Tibial nerve (tissue), 4 donors: ENCODE data around the gene LSM2.

ENCODE experiments used
- CTCF ChIP-seq, 5 experiments: fragments of 200-600 bp in 3 of 5; fragments of 450-650 bp in 2 of 5; sonication (generic) in 3 of 5; IDR thresholded peaks; one replicate each; pipeline ENCODE4 v1.5.1; 2016 to 2019; ENCODE audit warnings: antibody characterized with exemption in 5 of 5, mild to moderate bottlenecking in 3 of 5, moderate library complexity in 2 of 5
- EP300 ChIP-seq, 2 donors: sonication (generic); formaldehyde crosslinking; IDR thresholded peaks; one replicate each; pipeline ENCODE4 v1.6.1; 2017; ENCODE audit warnings: antibody characterized with exemption in 2 of 2, mild to moderate bottlenecking in 1 of 2
- POLR2A ChIP-seq, 2 donors: fragments of 450-650 bp; IDR thresholded peaks; one replicate each; pipeline ENCODE4 v1.6.1; 2017; ENCODE audit warnings: antibody characterized with exemption in 2 of 2, mild to moderate bottlenecking in 2 of 2, moderate library complexity in 2 of 2

- no peak for TF ChIP-seq CTCF (IDR thresholded peaks at IDR 0.05)
- TF ChIP-seq POLR2A (IDR thresholded peaks at IDR 0.05) = no peak
- no peak for TF ChIP-seq EP300 (IDR thresholded peaks at IDR 0.05)
Measured at GRCh38 chr6:31851485-31851832, 44.7 kb upstream of the LSM2 start.
